ENCODE data around the gene PRR20G.
"Not testable (repeated sequence)": the region's sequence is repeated elsewhere in the genome, so short reads cannot be mapped to it uniquely, and the experiment has no call there.

Gene PRR20G

DNA sequence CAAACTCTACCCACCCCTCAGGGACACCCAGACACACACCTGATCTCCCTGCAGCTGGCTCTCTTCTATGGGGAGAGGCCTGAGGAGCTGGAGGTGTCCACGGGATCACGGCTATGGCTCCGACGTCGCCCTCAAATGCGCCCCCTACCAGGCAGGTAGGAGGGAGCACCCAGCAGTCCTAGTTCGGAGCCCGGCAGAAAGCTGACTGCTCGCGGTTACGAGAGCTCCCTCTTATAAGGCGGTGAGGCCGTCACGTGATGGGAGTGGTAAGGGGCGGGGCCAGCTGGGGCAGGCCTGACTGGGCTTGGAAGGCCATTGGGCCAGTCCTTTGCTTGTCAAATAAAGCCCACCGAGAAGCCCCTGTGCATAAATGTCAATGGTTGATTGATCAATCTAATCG lies at the start of gene PRR20G:
PRR20G (minus strand) TSS at position 207 of the 400 bp plus-strand sequence. CDS start 681 bp downstream, outside the sequence.
- DNase-seq: no peak

DNA sequence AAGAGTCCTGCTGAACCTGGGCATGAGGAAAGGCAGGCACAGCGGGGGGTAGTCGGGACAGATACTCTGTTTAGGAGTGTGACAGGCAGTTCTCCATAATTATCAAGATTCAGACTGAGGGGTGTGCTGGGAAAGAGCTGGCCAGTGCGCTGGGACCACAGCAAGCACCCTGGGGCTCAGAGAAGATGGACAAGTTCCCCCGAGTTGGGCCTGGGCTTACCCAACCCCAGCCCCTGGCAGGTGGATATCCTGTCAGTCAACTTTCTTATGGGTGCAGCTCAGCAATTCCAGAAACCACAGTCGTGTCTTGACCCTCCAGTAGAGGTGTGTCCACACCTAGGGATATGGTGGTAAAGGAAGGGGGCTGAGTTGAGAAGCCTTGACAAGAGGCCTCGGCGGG lies 49.2 kb upstream of the PRR20G start:
- DNase-seq: no peak

DNA sequence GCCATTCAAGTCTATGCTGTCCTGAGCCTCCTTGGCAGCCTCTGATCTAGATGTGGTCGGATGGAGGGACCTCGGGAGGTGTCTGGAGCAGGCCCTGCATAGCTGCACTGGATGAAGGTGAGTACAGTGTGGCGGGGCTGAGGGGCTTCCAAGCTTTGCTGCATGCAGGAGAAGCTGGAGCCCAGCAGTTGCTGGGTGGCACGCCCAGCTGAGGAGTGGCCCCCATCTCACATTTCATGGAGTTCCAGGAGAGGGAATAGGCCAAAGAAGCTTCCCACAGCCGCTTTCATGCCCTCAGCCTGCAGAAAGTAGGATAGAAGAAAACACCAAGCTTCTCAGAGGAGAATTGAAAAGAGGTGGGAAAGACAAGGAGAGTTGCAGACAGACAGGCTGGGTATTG lies 48.3 kb upstream of the PRR20G start:
- no peak for DNase-seq

DNA sequence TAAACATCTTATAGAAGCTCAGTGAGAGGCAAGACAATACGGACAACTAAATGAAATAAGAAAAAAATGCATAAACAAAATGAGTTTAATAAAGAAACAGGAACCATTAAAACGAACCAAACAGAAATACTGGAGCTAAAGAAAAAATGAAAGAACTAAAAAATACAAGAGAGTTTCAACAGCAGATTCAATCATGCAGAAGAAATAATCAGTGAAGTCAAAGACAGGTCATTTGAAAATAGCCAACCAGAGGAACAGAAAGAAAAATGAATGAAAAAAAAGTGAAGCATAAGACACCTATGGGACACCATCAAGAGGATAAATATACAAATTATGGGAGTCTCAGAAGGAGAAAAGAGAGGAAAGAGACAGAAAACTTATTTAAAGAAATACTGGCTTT lies 42.5 kb upstream of the PRR20G start:
- DNase-seq: no peak

DNA sequence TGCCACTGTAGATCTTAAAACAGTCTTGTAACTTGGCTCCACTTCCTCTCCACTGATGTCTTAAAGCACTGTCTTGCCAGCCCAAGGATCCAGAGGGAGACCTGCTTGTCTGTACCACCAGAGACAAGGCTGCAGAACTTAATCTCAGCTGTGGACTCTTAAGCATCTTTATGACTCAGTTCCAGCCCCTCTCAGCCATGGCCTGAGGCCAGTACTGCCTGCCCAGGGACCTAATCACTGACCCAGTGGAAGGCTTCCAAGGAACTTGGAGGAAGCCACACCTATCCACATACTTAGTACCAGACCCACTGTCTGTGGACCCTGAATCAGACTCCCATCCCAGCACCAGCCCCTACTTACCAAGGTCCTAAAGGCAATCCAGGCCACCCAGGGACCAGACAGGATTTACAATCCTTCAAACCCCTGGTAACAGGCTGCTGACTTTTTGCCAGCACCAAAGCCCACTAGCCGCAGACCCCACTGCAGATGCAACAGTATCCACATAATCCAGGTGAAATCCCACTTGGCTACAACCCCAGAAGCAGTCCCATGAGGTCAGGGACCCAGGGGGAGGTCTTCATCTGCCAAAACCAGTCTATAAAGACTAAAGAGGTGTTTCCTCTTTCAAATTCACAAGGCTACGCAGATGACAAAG lies 41.9 kb upstream of the PRR20G start:
- no peak for DNase-seq

DNA sequence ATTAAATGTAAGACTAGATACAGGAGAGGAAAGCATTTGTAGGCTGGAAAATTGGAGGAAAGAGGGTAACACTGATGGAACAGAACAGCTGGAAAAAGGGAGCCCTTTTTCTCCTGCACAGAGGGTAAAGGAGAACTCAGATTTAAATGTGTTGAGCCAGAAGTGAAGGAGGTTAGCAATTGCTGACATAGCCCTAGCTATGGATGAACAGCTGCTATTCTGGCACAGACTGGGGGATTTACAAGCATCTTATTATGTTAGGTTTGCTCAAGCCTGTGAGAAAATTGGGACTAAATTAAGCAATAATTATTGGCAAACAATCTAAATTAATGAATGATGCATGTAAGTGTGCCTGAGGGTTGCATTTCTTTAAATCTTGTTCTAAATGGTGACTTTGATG lies 40.6 kb upstream of the PRR20G start:
- DNase-seq: no peak

DNA sequence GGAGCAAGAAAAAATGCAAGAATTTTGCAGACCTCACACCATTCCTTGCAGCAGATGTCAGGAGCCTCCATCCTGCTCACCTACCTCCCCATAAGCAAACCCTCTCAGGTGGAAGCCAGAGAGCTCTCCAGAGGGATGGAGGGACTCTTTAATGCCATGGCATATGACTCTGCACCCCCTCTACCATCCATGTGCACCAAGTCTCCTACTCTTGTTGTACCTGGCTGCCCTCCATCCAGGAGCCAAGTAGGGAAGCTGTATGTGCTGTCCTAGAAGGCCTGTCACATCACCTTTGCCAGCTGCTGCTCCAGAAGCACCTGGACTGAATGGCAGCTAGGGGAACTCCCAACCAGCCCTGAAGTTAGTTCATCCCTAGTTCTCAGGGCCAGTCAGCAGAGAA lies 38.5 kb upstream of the PRR20G start:
- no peak for DNase-seq

DNA sequence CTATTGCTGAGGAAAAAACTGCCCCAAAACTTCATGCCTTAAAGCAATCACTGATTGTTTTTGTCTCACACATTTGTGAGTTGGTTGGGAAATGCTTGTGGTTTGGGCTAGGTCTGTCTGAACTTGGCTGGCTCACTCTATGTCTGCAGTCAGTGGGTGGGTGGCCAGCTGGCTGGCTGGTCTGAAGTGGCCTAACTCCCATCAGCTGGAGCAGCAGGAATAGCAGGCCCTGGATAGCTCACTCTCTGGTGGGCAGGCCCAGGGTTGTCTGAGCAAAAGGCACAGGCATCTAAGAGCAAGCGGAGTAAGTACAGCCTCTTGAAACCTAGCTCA lies 37.7 kb upstream of the PRR20G start:
- no peak for DNase-seq

DNA sequence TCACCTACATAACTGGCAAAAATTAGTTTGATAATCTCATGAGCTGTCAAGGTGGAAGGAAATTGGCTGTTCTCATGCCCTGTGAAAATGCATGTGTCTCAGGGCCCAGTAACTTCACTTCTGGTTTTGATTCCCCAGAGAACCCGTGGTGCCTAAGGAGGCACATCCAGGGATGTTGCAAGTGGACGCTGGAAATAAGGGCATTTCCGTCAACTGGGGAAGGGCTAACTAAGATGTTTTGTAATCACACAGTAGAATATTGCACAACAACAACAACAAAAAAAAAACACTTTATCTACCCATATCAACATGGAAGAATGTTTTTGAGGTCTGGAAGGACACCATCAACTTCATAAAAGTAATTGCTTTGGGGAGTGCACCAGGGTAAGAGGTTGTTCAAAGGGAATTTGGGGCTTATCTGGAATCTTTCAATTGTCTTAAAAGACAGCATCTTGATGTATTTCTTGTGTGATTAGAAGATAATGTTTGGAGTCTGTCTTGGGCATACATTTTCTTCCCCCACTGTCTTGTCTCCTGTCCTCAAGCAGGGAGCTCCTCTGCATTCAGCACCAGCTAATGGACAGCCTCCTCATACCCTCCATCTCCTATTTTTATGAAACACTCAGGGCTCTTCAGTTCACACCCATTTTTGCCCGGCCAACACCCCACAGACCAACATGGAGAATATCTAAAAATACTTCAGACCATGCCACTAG lies 37.2 kb upstream of the PRR20G start:
- DNase-seq: no peak

DNA sequence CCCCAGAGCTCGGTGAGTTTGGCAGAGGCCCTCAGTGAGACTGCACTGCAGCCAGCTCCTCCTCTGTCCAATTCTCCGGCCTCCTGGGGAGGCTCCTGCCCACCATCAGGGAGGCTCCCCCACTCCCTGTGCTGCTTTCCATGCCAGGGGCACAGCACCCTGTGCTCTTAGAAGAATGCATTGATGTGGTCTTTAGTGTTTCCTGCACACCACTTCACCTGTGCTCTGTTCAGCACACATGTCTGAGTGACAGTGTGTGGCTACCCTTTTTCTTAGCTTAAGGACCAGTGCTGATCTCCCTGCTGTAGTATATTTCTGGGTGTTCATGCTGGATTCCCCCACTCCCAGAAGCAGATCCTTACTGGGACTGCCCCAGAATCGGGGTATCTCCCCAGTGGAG lies 36.2 kb upstream of the PRR20G start:
- DNase-seq: no peak

DNA sequence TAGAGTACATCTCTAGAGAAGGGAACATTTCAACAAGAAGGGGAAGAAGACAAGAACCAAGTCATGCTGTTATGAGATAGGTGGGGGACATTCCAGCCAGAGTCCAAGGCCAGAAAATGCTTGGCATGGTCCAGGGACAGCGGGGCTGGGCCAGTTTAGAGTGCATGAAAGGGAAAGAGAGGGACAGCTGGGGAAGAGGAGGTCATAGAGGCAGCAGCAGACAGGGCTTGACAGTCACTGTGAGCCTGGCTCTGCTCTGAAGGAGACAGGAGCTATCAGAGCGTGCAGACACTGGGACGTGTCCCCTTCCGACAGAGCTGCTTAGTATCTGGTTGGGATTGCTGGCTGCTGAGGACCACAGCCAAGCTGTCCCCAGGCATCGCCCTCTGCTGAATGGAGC lies 35.7 kb upstream of the PRR20G start:
- DNase-seq: no peak

DNA sequence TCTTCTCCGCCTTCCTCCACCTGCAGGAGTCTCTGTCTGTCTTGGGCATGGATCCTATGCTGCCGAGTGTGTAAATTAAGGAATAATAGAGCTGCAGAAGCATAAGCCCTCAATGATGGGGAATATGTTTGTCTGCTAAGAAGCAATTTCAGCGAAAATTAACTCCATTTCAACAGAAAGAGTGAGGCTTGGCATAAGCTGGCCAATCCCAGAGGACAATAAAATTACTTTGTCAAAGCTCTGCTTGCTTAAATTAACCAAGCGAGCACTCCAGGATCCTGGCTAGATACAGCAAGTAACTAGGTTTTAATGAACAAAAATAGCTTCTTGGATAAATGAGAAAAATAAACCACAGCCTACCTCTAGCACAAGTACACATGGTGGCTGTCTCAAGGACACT lies 33.5 kb upstream of the PRR20G start:
- no peak for DNase-seq

DNA sequence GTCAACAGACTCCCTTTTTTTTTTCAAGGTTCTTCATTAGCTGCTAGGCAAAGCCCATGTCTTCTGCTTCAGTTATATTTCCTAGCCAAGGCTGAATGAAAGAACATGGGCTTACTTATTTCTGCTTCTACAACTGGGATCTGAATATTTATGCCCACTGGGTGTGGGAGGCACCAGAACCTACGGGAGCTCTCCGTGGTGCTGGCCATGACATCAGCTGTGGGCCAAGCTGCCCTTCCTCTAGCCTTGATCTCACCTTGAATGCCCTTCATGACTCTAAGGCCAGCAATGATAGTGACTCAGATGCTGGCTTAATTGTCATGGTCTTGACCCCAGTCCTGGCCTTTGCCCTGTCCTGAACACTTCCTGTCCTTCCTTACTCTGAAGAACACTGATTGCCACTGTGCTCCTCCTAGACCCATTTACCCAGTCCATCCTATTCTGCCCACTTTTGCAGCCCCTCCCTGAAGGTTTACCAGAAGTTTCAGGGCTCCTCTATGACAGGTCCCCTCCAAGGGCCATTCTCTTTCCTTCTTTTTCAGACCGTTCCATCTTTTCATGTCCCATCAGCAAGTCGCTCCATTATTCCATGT lies 32.8 kb upstream of the PRR20G start:
- DNase-seq: no peak

DNA sequence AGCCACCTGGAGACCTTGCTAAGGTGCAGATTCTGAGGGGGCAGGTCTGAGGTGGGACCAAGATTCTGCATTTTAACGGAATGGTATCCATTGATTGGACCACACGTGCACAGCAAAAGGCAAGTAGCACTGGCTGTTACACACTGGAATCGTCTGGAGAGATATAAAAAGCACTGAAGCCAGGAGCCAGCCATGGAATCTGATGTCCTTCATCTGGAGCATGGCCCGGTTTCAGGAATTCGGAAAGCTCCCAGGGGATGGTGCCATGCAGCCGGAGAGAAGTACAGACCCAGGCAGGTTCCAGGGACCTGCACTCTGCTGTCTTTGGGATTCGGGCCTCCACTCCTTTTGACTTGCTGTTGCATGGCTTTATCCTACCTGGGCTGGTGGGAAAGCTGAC lies 28.8 kb upstream of the PRR20G start:
- no peak for DNase-seq

DNA sequence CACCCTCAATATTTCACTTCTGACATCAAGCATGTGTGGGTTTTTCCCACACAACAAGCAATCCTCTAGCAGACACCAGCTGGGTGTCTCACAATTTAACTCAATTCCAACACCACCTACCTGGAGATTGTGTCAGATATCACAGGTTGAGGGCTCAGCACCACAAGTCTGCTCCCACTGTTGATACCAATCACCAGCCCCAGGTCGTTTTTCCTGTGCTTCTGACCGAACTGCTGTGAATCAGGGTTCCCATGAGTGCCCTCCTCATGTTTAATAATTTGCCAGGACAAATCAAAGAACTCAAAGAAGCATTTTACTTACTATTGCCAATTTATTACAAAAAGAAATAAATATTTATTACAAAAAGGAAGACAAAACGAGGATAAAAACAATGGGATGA lies 25.0 kb upstream of the PRR20G start:
- DNase-seq: no peak

DNA sequence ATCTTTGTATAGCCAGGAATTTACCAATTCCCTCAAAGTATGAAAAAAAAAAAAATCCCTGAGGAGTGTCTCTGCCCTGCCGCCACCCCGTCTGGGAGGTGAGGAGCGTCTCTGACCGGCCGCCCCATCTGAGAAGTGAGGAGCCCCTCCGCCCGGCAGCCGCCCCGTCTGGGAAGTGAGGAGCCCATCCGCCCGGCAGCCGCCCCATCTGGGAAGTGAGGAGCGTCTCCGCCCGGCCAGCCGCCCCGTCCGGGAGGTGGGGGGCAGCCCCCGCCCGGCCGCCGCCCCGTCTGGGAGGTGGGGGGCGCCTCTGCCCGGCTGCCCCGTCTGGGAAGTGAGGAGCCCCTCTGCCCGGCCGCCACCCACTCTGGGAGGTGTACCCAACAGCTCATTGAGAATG lies 21.0 kb upstream of the PRR20G start:
- DNase-seq: not testable (repeated sequence)

DNA sequence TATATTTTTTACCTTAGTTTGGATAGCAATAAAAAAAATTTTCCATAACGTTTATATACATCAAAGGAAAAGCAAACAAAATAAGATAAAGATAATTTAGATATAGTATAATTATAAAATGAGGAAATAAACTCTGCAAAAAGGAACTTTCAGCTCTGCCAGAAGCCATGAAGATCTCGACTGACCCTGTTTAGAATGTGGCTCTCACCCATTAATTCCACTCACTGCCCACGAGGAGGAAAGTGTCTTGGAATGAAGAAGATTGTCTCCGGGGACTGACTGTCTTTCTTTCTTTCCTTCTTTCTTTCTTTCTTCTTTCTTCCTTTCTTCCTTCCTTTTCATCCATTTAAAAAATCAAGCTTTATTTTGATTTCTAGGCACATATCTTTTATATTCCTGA lies 20.1 kb upstream of the PRR20G start:
- no peak for DNase-seq

DNA sequence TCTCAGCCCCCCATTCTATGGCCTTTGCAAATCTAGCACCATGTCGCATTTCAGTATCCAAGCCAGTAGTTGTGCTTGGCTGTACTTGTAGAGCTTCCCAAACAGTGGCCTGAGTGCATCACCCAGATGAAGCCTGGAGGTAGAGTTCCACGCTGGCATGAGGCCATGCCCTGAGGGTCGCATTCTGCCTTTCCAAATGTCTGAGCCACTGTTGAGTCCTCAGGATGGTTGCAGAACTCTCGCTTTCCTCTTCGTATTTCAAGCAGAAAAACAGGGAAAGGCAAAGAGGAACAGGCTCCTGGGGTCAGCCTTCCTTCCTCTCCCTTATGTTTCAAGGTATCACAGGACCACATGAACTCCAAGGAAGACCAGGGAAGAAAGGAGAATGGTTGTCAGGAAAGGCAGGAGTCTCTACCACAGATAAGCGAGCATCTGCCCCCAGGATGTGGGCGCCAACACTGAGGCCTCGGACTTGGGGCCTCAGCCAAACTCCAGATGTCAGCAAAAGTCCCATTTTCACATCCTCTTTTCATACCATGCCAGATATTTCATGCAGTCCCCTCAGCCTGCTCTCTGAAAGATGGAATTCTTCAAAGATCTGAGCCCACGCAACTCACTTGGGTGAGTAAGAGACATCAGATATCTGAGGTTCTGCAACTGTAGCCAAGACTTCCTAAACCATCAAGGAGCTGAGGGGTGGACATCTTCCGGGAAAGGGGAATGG lies 19.4 kb upstream of the PRR20G start:
- no peak for DNase-seq

DNA sequence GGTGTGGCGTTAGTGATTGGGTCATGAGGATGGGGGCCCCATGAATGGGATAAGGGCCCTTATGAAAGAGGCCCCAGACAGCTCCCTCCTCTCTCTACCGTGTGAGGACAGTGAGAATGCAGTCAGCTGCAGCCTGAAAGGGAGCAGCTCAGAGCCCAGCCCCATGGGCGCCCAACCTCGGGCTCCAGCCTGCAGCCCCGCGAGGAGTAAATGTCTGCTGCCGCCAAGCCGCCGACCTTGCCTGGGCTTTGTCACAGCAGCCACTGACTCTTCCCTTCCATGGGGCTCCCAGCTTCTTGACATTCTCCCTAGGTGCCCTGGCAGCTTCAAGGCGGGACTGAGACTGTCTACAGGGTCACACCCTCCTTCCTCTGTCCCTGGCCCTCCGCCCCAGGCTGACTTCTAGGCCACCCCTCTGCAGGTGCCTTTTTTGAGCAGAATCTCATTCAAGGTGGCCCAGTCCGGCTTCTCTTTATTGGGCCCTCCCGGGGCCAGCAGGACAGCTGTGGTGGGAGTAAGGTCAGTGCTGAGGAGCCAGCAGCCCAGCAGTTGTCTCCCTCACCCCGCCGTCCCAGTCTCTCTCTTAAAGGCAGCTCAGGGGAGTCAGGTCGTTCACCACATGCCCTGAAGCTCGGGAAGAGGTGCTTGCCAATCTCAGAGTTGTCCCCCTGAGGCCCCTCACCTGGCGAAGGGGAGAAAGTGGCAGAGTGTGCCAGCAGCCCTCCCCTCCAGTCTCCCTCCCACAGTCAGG lies 18.7 kb upstream of the PRR20G start:
- no peak for DNase-seq

DNA sequence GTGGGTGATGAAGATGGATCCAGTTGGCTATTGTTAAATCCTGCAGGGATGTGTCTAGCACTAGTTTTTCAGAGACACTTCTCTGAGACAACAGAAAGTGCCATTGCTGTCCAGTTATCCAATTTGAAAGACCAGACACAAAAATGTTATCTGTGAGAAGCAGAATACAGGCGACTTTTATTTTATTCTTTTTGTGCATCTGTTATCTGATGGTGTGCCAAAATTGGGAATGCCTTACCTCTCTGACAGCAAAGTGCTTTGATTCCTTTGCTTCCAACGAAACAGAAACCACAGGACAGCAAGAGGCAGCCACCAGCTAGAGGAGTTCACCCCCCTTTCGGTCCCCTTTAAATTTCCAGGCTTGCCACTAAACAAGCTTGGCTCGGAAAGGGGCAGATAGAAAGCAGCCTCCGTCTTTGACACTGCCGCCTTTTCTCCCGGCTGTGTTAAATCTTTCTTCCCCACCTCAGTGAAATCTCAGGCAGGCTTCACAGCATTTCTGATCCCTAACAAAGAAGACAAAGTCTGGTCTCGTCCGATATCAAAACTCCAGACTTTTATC lies 17.7 kb upstream of the PRR20G start:
- no peak for DNase-seq

DNA sequence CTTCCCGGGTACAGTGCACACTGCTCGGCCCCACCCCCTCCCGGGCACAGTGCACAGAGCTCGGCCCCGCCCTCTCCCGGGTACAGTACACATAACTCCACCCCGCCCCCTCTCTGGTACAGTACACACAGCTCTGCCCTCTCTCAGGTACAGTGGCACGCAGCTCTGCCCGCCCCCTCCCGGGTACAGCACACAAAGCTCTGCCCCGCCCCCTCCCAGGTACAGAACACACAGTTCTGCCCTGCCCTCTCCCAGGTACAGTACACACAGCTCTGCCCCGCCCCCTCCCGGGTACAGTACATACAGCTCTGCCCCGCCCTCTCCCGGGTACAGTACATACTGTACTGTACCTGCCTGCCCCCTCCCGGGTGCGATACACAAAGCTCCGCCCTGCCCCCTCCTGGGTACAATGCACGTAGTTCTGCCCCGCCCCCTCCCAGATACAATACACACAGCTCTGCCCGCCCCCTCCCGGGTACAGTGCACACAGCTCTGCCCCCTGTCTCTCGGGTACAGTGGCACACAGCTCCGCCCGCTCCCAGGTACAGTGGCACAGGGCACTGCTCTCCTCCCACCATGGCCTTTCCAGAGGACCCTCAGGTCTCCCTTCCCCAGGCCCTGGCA lies 16.4 kb upstream of the PRR20G start:
- no peak for DNase-seq

DNA sequence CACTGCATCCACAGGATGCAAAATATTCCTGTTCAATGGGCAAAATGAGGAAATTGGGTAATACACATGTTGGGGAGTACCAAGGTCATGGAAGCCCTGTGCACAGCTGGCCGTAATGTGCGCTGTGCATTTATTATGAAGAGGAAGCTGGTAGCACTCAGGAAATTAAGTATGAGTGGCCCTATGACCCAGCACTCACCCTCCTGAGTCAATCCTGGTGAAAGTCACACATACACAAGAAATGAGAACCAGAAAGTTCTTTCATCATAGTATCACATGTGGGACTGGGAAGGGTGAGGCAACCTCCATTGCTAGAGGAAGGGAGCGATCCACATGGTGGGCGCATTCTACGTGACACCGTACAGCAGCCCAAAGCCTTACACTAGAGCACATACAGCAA lies 11.4 kb upstream of the PRR20G start:
- DNase-seq: no peak

All from GOT3 (cell line).